Cardiac atrium fibroblast (primary cell): ENCODE results near the gene TCEAL7. TPM values are rescaled to one million over a fixed set of nuclear protein-coding genes. Genes with fewer than 3 reads are reported as not detected.

ENCODE experiments used
- total RNA-seq: library from RNA; depleted of rRNA; stranded (reverse); fragments of >200 nt; gene quantifications from 2 replicates; pipeline ENCODE4 v1.2.3, GENCODE V29; 2015

Gene TCEAL7, protein sequence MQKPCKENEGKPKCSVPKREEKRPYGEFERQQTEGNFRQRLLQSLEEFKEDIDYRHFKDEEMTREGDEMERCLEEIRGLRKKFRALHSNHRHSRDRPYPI
- total RNA-seq, result 1.8 and 4.2 TPM in 2 replicates

DNA sequence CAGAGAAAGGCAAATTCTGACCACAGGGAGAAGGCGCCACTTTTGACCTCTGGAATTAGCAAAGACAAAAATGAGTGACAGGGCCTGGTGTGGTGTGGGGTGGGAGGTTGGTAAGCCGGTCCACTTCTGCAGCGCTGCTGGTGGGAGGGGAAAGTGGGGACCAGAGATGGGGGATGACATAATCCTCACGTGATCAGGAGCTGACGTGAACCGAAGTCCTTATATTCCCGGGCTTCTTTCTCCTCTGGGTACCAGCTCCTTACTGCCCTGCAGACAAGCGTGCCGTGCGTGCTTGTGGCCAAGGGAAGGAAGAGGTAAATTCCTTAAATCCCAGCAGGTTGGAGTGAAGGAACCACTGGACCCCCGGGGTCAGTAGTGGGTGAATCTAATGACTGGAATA is at the start of gene TCEAL7:
TCEAL7 (plus strand) TSS at position 249 of the 400 bp plus-strand sequence. CDS start 1,165 bp downstream, outside the sequence.

DNA sequence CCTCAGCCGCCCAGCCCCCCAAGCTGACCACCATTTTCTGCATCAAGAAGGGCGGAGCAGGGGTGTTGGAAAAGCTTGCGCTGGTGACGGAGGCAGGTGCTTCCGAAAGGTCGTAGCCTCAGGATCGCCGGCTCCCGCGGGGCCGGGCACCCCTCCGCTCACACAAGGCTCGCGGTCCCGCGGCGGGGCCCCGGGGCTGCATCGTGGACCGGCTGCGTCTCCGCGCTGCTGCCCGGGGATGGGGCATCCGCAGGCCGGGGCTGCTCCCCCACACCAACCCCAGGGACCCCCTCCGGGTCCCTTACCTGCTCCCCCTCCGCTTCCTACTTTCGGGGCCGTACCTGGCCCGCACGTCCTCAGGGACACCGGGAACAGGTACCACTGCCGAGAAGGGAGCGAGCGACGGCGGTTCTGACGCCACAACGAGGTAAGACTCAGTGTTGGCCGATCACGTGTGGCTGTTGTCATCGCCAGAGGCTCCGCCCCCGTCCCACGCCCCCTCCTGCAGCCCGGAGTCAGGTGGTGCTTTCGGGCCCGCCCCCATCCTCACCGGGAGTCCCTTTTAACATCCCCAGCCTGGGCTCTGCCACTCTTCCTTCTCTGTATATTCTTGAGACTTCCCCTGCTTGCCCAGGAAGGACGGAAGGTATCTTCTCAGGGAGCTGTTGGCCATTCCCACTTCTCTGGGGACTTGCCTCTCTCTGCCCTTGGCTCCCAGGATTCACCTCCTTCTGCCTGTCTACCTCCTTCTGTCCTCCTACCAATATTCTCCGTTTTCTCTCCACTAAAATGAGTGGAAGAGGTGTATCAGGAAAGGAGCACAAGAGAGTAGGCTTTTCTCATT is 19.3 kb upstream of the TCEAL7 start, which contains the start of gene BEX2:
BEX2 (minus strand) TSS at position 436 of the 844 bp plus-strand sequence. CDS start 1,014 bp downstream, outside the sequence.

DNA sequence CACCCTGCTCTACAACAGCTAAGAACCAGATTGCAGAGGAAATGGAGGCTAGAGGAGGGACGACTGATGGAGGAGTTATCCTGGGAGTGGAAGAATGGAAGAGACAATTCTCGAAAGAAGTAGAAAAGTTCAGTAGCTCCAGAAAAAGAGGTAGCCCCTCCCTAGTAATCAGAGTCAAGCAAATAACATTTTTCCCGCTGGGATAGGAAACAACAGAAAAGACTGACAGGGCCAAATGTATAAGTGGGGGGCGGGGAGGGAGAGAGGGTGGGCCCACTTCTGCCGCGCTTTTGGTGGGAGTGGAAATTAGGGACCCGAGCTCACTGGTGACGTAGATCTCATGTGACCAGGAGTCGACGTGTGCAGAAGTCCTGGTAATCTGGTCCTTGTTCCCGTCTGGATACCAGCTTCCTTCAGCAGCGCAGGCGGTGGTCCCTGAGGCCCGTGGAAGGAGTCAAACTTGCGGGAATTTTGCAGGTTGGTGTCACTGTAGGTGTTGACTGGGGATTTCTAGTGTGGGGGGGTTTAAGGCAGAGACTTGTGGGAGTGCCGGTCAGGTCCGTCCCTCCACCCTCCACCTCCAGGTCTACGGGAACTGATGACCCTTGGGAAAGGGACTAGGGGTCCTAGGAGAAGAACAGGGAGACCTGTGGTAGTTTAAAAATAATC is 26.2 kb downstream of the TCEAL7 start, which contains the start of gene TCEAL9:
TCEAL9 (plus strand) TSS at position 377 of the 669 bp plus-strand sequence. CDS start 1,179 bp downstream, outside the sequence.

DNA sequence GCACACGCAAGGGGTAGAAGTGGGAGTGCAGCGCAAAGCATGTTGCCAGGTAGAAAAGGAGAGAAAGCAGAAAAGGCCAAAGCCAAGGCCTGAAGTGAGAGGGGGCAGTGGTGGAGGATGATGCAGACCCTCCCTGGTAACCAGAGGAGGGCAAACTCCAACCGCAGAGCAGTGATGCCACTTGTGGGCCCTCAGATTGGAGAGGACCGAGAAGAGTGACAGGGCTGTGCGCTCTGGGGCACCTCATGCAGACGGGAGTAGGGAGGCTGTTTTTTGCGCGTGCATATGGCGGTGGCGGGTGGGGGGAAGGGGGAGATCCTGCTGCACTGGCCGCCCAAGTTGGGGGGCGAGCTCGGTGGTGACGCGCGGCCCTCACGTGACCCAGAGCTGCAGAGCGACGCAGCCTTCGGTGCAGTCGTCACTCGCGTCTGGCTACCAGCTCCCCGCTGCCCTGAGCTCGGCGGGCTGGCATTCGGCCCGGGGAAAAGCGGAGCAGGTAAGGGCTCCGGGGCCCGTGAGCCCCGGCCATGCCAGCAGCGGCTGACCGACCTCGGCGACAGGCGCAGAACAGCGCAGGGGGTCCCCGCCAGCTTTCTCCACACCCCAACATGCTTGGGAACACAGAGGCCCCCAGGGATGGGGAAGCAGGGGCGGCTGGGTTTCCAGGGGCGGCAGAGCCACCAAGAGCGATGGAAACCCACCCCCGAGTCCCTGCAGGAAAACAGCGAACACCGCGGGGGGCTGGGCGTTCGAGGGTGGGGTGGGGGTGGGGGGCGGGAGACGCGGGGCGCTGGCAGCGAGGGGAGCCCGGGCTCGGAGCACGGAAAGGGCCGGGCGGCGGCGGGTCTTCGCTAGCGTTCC is 46.3 kb downstream of the TCEAL7 start, which contains the start of gene BEX3:
BEX3 (plus strand) TSS at position 421 of the 861 bp plus-strand sequence. CDS start 984 bp downstream, outside the sequence.

Other genes starting within 250 kb of the TCEAL7 start
- not detected in 2 replicates for gene NXF3, start 237.1 kb upstream of the TCEAL7 start, total RNA-seq
- 2.8 and 6.5 TPM in 2 replicates for gene BEX4, start 115.1 kb upstream of the TCEAL7 start, total RNA-seq
- 72.1 and 82.9 TPM in 2 replicates for gene TCEAL8, start 75.1 kb upstream of the TCEAL7 start, total RNA-seq
- not detected in 2 replicates for gene TCEAL5, start 53.5 kb upstream of the TCEAL7 start, total RNA-seq
- not detected in 2 replicates for gene BEX2, start 19.2 kb upstream of the TCEAL7 start, total RNA-seq
- 137 and 150 TPM in 2 replicates for gene TCEAL9, start 26.3 kb downstream of the TCEAL7 start, total RNA-seq
- gene BEX3, start 46.3 kb downstream of the TCEAL7 start, total RNA-seq, result 170 and 245 TPM in 2 replicates
- gene RAB40A, start 189.2 kb downstream of the TCEAL7 start, total RNA-seq, result 0.16 and 0.90 TPM in 2 replicates